Measurements from ENCODE around the gene FABP6.
"Not testable (repeated sequence)": the region's sequence is repeated elsewhere in the genome, so short reads cannot be mapped to it uniquely, and the experiment has no call there.

Gene FABP6, protein sequence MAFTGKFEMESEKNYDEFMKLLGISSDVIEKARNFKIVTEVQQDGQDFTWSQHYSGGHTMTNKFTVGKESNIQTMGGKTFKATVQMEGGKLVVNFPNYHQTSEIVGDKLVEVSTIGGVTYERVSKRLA

DNA sequence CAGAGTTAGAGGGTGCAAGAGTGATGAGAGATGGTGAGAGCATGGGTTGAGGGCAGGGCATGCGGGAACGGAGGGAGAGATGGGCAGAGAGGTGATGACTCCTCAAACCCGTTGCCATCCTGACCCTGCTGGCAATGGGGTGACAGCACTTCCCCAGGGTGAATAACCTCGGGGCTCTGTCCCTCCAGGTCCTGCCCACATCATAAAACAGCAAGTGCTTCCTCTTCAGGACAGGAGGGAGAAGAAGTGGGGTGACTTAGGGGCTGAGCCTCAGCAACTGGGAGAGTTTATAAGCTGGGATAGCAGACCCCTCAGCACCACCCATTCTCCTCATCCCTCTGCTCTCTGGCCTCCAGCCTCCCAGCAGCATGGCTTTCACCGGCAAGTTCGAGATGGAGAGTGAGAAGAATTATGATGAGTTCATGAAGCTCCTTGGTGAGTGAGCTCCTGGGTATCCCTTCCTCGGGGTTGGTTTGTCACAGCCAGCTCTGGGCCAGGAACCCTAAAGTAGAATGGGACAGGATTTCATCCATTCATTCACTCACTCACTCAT is at the start of gene FABP6:
Gene FABP6, plus strand, starts transcription at position 317 of the 553 bp plus-strand sequence. Its CDS starts 52 bp downstream, at position 369.
- DNase-seq: no peak

DNA sequence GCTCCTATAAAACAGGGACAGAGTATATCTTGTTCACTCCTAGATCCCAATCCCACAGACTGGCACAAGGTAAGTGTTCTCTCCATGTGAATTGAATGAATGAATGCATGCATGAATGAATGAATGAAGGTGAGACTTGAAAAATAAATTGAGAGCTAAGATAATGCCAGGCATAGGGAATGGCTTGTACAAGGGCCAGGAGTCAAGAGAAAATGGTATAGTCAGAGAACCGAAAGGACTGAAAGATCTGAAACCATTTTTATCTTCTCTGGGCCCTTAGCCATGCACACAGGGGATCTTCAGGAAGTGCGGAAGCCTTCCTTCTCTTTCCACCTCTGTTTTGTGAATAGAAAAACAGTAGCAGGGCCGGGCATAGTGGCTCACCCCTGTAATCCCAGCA is 48.4 kb upstream of the FABP6 start:
- DNase-seq: no peak

DNA sequence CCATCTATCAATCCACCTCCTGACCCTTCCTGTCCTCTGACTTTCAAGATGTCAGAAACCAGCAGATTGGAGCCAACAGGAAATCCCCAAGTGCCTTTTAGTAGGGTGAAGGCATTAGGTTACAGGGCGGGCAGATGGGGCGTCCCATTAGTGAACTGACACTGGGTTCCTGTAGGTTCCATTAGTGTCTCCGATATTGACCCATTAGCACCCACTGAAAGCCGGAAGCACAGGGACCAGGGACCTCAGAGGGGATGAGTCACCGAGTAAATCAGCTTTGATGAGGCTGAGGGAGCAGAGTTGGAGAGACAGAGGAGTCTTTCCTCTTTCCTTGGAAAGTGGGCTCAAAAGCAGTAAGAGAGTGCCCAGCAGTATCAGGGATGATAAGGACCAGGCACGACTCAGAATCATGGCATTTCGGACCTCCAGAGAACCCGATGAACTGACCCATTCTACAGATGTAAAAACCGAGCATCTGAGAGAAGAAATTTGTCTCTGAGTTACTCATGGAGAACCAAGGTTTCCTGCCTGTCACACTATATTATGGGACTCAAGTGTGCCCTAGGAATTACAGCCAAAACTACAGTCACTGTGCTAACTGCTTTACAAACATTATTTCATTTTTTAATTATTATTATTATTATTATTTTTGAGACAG is 47.2 kb upstream of the FABP6 start:
- DNase-seq: no peak

DNA sequence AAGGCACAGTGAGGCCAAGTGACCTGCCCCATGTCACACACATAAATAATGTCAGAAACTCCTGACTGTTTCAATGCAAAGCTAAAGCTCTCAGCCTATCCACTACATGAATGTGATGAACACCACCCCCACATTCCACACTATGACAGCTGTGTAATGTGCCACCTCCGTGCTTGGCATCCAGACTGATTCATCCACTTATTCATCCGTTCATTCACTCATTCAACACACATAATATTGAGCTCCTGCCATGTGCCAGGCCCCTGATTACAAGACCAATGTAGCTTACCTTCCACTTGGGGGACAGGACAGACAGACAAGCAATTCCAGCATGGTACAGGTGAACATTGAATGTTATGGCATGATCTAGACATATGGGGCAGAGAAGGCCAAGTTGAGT is 46.2 kb upstream of the FABP6 start:
- DNase-seq: no peak

DNA sequence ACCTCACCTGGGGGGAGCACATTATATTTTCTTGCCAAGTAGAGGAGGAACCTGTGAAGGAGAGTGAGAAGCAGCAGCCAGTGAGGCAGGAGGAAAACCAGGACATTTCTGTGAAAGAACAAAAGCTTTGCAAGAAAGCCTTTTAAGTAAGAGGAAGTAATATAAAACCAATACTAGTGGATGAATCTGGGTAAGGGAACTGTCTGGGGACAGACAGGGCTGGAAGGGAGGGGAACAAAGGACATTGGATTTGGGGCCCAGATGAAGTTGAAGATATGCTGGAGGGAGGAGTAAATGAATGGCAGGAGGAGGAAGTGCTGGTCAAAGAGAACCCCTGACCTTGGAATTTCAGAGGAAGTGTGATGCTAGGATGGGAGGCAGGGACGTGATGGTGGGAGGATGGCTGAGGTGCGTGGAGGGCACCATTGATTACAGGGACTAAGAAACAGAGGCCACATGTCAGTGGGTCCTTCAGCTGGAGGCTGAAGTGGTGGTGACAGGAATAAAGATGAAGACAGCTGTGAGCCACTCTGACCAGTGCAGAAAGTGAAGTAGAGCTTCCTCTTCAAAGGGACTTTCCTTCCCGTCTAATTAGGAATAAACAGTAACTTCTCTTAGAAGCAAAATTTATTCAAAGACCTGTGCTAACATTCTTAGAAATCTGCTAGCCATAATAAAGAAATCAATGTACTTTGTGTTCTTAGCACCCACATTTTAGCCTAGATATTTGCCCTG is 43.5 kb upstream of the FABP6 start:
- no peak for DNase-seq

DNA sequence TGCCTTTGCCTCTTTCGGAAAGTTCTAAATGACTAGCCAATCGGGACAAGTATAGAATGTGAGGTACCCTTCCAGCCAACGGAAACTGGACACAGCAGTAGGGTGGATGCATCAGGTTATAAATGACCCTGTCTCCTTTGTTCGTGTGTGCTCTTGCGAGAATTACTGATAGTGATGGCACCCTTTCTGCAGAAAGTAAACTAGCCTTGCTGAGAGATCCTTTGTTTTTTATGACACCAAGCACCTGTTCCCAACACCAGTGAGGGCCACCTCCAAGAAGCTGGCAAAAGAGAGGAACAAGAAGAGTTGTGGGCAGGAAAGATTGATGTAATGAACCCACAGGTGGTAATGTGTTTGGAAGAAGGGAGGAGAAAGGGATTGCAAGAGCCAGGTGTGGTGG is 42.8 kb upstream of the FABP6 start:
- DNase-seq: no peak

DNA sequence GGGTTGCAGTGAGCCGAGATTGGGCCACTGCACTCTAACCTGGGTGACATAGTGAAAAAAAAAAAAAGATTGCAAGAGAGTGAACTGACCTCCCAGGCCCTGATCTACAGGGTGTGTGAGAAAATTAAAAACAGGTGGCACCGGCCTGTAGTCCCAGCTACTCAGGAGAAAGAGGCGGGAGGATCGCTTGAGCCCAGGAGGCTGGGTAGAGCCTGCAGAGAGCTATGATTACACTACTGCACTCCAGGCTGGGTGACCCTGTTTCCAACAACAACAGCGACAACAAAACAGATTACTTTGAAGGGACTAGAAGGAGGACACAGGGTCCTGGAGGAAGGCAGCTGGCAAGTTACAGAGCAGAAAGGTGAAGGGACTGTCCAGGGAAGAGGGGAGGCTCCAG is 42.2 kb upstream of the FABP6 start:
- DNase-seq: no peak

DNA sequence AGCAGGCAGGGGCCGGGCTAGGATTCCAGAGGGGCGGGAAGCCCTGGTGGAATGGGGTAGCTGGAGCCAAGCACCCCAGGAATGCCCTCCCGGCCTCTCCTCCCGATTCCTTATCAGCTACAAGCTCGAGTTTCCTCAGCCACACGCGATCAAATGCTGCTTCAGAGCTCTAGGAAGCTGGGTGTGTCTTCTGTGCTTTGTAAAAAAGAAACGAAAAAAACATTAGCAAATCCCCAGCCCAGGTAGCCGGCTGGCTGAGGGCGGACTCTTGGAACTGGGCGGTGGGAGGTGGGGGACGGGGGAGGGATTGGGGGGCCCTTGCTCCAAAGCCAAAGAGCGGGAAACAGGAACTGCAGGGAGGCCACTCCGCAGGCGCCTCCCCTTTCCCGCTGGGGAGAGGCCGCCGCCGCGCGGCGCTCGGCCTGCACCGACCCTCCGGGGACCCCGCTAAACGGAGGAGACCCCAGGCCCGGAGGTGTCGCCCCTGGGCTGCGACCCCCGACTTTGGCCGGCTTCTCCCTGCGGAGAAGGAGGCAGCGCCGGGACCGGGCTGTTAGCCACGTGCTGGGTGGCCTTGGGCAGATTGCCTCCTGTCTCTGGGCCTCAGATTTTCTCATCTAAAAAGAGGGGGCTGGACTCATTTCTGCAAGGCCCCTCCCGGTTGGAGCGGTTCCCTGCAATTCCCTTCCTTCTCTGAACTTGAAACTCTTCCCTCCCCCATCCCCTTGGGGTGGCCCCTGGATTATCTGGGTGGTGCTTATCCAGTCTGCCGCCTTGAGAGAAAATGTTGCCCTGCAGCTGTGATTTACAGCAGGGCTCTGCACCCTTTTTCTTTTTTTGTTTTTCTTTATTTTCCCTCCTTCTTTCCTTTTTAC is 40.9 kb upstream of the FABP6 start:
- peak; percentile 80 for DNase-seq

DNA sequence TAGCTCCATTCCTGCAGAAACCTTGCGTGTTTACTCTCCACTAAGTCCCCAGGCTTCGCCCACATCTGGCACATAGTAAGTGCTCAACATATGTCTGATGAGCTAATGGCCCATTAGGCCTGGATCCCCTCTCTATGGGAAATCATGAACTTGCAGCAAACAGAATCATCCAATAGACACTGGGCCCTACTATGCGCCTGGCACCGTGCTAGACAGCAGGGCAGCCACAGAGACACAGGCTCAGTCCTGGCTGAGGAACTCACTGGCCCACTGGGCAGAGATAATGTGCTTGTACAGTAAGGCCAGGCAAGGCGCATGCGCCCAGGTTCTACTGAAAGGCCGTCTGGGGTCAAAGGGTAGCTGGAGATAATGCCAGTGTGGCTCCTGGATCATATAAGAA is 36.9 kb upstream of the FABP6 start:
- DNase-seq: no peak

DNA sequence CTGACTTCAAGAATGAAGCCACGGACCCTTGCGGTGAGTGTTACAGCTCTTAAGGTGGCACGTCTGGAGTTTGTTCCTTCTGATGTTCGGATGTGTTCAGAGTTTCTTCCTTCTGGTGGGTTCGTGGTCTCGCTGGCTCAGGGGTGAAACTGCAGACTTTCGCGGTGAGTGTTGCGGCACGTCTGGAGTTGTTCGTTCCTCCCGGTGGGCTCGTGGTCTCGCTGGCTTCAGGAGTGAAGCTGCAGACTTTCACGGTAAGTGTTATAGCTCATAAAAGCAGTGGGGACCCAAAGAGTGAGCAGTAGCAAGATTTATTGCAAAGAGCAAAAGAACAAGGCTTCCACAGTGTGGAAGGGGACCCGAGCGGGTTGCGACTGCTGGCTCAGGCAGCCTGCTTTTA is 36.2 kb upstream of the FABP6 start:
- not testable (repeated sequence) for DNase-seq

DNA sequence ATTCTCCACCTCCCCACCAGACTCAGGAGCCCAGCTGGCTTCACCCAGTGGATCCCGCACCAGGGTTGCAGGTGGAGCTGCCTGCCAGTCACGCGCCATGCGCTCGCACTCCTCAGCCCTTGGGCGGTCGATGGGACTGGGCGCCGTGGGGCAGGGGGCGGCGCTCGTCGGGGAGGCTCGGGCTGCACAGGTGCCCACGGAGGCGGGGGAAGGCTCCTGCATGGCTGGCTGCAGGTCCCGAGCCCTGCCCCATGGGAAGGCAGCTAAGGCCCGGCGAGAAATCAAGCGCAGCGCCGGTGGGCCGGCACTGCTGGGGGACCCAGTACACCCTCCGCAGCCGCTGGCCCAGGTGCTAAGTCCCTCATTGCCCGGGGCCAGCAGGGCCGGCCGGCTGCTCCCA is 35.5 kb upstream of the FABP6 start:
- DNase-seq: not testable (repeated sequence)

DNA sequence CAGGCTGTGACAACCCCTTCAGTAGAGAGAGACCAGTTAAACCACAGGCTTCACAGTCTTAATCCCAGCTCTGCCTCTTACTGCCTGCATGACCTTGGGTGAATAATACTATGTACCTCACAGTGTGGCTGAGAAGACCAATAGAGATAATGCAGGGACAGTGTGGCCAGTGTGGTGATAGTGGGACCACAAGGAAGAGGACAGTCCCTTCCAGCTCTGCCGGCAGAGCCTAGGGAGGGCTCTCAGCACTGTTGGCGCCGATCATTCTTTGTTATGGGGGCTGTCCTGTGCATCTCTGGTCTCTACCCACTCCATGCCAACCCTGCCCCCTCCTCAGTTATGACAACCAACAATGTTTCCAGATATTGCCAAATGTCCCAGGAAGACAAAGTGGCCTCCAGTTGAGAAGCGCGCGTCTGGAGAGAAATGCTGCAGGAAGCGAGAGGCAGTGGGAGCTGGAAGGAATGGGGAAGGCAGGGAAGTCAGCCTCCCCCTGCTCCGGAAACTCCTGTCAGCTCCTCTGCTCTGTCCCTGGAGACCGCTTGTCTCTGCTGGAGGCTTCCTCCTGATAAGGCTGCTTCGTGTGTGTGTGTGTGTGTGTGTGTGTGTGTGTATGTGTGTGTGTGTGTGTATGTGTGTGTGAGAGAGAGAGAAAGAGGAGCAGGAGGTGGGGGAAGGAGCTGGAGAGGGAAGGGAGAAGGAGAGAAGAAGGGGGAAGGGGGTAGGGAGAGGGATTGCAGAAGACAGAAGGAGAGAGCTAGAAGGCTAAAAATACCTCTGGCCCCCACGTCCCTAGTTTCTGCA is 31.8 kb upstream of the FABP6 start:
- peak; percentile 91 for DNase-seq

DNA sequence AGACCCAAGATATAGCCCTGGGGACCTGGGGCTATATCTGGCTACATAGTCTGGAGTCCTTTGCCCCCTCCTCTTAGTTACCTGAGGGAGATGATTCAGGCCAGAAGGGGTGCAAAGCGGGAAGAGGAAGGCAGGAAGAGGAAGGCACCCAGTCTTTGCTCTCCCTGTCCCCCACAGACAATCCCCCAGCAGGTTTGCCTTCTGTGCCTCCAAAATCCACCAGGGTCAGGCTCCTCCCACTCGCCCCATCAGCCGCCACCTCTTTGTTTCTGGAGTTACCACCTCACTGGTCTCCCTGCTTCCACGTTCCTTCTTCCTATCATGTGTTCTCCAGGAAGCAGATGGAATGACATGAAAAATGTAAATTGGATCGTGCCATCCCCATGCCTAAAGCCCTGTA is 31.2 kb upstream of the FABP6 start:
- DNase-seq: no peak

DNA sequence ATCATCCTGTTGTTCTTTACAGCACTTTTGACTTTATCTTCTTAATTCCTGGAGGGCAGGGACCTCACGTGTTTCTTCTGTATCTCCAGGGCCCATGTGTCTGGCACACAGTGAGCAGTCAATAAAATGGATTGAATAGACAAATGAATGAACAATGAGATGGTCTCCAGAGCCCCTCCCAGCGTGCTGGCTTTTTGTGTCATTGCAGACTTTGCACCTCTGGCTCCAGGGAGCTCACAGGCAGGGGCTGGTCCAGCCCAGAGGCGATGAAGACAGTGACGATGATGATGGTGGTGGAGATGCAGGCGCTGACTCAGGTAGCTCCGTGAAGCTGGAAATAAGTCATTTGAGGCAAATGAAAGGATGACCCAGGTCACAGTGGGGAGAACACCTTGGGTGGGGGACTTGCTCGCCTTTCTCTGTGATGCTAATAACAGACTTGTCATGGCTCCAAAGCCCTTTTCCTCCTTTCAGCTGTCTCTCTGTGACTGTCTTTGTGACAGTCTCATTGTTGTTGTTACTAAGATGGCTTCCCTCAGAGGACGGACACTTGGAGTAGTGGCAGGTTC is 30.4 kb upstream of the FABP6 start:
- DNase-seq: no peak

DNA sequence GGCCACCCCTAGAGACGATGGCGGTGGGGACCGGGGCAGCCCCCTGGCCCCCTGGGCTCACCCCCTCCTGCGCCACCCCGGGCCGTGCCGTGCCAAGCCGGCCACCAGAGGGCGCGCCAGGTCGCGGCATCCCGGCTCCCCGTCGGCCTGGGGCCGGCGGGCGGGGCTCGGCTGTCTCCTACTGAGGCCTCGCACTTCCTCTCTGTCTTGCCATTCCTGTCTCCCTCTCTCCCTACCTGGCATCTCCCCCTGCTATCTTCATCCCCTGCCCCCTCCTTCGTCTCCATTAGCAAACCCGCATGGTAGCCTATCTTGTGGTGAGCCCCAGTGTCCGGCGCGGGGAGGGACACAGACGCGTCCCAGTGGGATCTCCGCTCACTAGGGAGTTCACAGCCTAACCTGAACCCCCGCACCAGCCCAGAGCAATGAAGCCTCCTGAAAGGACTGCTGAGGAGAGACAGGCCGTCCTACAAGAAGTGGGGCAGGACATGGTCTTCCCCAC is 29.8 kb upstream of the FABP6 start:
- peak; percentile 55 for DNase-seq

DNA sequence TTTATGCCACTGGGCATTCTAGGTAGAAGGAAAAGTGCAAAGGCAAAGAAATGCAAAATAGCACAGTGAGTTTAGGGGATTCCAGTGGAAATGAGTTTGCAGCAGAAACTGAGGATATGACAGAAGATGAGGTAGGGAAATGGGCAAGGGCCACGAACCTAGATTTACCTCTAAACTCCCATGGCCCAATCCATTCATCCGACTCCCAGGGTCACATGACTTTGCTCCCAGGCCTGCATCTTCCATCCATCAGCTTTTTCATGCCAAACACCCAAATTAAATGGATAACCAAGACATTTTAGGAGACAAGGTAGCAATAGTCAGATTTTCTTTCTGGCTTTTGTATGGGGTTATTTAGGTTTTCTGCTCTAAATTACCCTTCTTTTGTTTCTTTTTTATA is 22.2 kb upstream of the FABP6 start:
- no peak for DNase-seq

DNA sequence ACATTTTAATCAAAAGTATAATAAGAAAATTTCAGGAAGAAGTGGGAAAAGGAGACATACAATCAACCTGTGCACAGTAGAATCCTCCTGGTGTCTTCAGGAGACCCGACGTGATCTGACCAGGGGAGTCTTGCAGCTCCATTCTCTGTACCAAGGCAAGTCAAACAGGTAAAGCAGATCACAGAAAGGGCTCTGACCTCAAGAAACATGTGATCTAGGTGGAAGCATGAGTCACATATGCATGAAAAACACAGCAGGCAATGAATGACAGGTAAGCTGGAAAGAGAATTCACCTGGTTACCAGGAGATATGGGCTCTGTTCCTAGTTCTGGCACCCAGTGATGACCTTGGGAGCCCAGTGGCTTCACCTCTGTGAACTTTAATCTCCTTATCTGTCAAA is 19.4 kb upstream of the FABP6 start:
- no peak for DNase-seq

DNA sequence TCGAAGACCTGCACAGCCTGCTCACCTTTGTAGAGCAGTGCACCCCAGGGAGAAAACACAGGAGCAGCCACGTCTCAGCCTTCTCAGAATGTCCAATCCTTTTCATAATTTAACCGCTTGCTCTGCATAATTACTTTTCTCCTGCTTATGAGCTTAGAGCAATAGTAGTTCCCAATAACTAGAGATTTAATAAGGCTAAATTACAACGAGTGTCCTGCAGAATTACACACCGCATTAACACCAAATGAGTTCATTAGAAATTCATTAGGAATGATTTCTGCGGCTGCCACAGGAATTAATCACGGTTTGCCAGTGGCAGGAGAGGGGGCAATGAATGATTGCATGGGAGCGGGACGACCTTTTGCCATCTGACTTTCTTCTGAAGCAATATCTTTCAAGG is 18.7 kb upstream of the FABP6 start:
- DNase-seq: no peak

DNA sequence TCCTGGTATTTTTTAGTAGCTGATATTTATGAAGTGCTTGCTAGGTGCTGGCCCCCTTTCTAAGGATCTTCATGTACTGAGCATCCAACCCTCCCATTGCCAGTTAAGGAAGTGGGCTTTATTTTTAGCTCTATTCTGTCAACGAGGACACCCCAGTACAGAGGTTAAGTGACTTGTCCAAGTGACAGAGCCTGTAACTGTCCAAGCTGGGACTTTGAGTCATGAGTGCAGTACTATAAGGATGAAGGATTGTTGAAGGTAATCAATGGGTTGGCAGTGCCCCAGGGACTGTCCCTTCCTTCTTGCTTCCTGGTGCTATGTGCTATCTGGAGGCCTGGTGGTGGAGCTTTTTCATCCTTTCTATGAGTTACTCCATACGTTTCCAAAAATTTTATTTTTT is 18.0 kb upstream of the FABP6 start:
- DNase-seq: no peak

DNA sequence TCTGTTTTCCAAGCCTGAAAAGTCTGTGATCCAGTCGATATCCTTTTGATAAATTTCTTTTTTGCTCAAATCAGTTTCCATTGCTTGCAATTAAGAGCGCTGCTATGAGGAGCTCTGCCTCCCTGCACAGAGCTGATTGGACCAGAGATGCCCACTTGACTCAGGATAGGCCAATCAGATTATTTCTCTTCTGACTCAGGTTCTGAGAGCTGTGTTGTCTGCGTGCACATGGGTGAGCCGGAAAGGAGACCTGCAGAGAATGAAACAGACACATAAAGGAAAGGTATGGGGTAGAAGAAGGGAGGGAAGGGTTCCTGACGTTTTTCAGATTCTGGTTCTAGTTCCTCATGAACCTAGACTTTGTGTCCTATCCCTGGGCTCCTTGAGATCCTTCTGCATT is 15.8 kb upstream of the FABP6 start:
- no peak for DNase-seq

DNA sequence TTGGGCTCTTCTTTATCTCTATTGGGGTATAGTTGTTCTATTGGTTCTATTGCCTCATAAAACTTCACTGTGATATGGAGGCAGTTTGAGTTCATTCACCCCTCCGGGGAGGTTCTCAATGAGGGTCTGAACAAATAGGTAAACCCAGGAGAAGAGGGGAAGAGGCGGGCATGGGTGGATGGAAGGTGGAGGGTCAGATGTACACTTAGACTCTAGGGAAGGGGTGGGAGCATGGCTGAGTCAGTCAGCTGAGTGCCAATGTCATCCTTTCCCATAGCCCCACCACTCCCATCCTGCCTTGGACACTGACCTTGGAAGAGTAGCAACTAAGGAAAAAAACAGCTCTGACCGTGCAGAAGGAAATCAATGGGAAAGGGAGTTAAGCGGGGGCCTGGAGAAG is 9.9 kb upstream of the FABP6 start:
- DNase-seq: no peak

DNA sequence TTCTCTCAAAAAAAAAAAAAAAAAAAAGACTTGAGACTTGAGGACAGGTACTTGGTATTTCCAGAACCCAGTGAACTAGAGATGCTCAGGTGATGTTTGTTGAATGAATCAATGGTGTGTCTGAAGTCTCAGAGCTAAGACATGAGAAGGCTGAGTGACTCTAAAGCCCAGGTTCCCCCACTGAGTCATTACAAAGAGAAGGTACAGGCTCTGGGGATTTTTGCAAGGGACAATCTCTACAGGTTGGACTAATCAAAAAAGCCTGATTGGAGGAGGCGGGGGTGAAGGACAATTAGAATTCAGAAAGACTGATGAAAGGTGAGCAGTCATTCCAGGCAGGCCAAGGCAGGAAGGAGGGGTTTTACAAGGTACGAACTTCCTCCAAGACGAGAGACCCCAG is 8.2 kb upstream of the FABP6 start:
- no peak for DNase-seq

Data from fibroblast of skin of right quadriceps (primary cell).